ENCODE data around the gene TTC13.

The TTC13 gene

GRCh38 chr1:230878591-230878990 lies 100.1 kb downstream of the TTC13 start:
- no peak overlapping the region for H3K4me3 ChIP-seq (ENCODE audit: low read depth, low read length)
- no peak for TF ChIP-seq CTCF (IDR thresholded peaks at IDR 0.05; ENCODE audit: control insufficient read depth, extremely low read depth, insufficient read depth)
- DNase-seq (ENCODE audit: low read depth): no peak

GRCh38 chr1:230877924-230878590 lies 100.6 kb downstream of the TTC13 start:
- H3K4me3 ChIP-seq (ENCODE audit: low read depth, low read length): no peak overlapping the region
- TF ChIP-seq CTCF (IDR thresholded peaks at IDR 0.05; ENCODE audit: control insufficient read depth, extremely low read depth, insufficient read depth): no peak
- no peak for DNase-seq (ENCODE audit: low read depth)

GRCh38 chr1:230877146-230877923 lies 101.3 kb downstream of the TTC13 start:
- H3K4me3 ChIP-seq (ENCODE audit: low read depth, low read length): no peak overlapping the region
- DNase-seq (ENCODE audit: low read depth): peak; percentile 46
- no peak for TF ChIP-seq CTCF (IDR thresholded peaks at IDR 0.05; ENCODE audit: control insufficient read depth, extremely low read depth, insufficient read depth)

GRCh38 chr1:230876660-230877059 lies 102.0 kb downstream of the TTC13 start:
- DNase-seq (ENCODE audit: low read depth): no peak
- H3K4me3 ChIP-seq (ENCODE audit: low read depth, low read length): no peak overlapping the region
- TF ChIP-seq CTCF (IDR thresholded peaks at IDR 0.05; ENCODE audit: control insufficient read depth, extremely low read depth, insufficient read depth): no peak

GRCh38 chr1:230875370-230875769 lies 103.3 kb downstream of the TTC13 start:
- no peak for TF ChIP-seq CTCF (IDR thresholded peaks at IDR 0.05; ENCODE audit: control insufficient read depth, extremely low read depth, insufficient read depth)
- no peak for DNase-seq (ENCODE audit: low read depth)

GRCh38 chr1:230870916-230871315 lies 107.7 kb downstream of the TTC13 start:
- no peak overlapping the region for H3K4me3 ChIP-seq (ENCODE audit: low read depth, low read length)
- DNase-seq (ENCODE audit: low read depth): no peak
- TF ChIP-seq CTCF (IDR thresholded peaks at IDR 0.05; ENCODE audit: control insufficient read depth, extremely low read depth, insufficient read depth): no peak

More at GRCh38 chr1:230875370-230875769, 103.3 kb downstream of the TTC13 start:
- no peak overlapping the region for H3K4me3 ChIP-seq (ENCODE audit: low read depth, low read length)

Data from LNCaP clone FGC (cell line).